SU-DHL-6 (cell line): Measurements from ENCODE around the gene MICAL2.

ENCODE experiments used
- CTCF ChIP-seq: fragments of 200-600 bp; sonication (generic); IDR thresholded peaks from one replicate; pipeline ENCODE4 v1.5.1; 2017; ENCODE audit warnings: antibody characterized with exemption, mild to moderate bottlenecking, low read length, moderate library complexity; ENCODE audit not compliant: insufficient read depth, poor library complexity, severe bottlenecking
- EZH2phosphoT487 ChIP-seq: fragments of 200-600 bp; sonication (generic), shearing (Covaris generic); conservative IDR thresholded peaks from 2 replicates; pipeline ENCODE4 v1.6.1; 2018; ENCODE audit warnings: mild to moderate bottlenecking, antibody characterized with exemption, low read length, moderate library complexity, mixed read lengths

GRCh38 chr11:12073886-12074285 lies 36.5 kb upstream of the MICAL2 start:
- TF ChIP-seq CTCF = no peak
- TF ChIP-seq EZH2phosphoT487 = no peak
